Thyroid gland (tissue), 4 donors: ENCODE measurements around the gene PARD6A.

ENCODE experiments used
- CTCF ChIP-seq, 6 experiments: fragments of 200-600 bp in 3 of 6; fragments of 450-650 bp in 3 of 6; sonication (generic) in 3 of 6; IDR thresholded peaks; one replicate each; pipeline ENCODE4 v1.5.1; 2016 to 2019; ENCODE audit warnings: antibody characterized with exemption in 6 of 6, mild to moderate bottlenecking in 2 of 6, inconsistent platforms in 1 of 6, moderate library complexity in 1 of 6
- POLR2A ChIP-seq, 2 donors: fragments of 450-650 bp; IDR thresholded peaks; one replicate each; pipeline ENCODE4 v1.6.1; 2017; ENCODE audit warnings: antibody characterized with exemption in 2 of 2, mild to moderate bottlenecking in 2 of 2, moderate library complexity in 1 of 2

GRCh38 chr16:67637625-67638024 is 23.1 kb upstream of the PARD6A start:
- TF ChIP-seq CTCF (IDR thresholded peaks at IDR 0.05), result no peak
- no peak for TF ChIP-seq POLR2A (IDR thresholded peaks at IDR 0.05)
